Endodermal cell (in vitro differentiated cells): Measurements from ENCODE around the gene NCKAP5. TPM values are rescaled to one million over a fixed set of nuclear protein-coding genes. Genes with fewer than 3 reads are reported as not detected.

Source experiments
- DNase-seq: peaks from one replicate; pipeline ENCODE4 v3.0.0-alpha.2; 2017
- H3K27ac ChIP-seq: 2 replicates; pipeline ENCODE4 v1.5.1; 2013; ENCODE audit warnings: mild to moderate bottlenecking, low read depth, low read length, moderate library complexity
- H3K27me3 ChIP-seq: 2 replicates; pipeline ENCODE4 v1.6.1; 2013; ENCODE audit warnings: mild to moderate bottlenecking, low read length, moderate library complexity; ENCODE audit not compliant: insufficient read depth, control insufficient read depth, poor library complexity, severe bottlenecking
- H3K36me3 ChIP-seq: 2 replicates; pipeline ENCODE4 v1.7.0; 2013; ENCODE audit warnings: mild to moderate bottlenecking, low read length, moderate library complexity; ENCODE audit not compliant: control insufficient read depth, insufficient read depth
- H3K4me1 ChIP-seq: one replicate; pipeline ENCODE4 v1.7.0; 2013; ENCODE audit warnings: low read length; ENCODE audit not compliant: control insufficient read depth, insufficient read depth
- H3K4me3 ChIP-seq: 2 replicates; pipeline ENCODE4 v1.5.1; 2013; ENCODE audit warnings: mild to moderate bottlenecking, low read length, moderate library complexity
- H3K9ac ChIP-seq: 2 replicates; pipeline ENCODE4 v1.6.1; 2013; ENCODE audit warnings: mild to moderate bottlenecking, low read length, moderate library complexity; ENCODE audit not compliant: poor library complexity, severe bottlenecking; ENCODE audit errors: extremely low read depth
- H3K9me3 ChIP-seq: 2 replicates; pipeline ENCODE4 v1.6.1; 2013; ENCODE audit warnings: mild to moderate bottlenecking, low read length, moderate library complexity; ENCODE audit not compliant: control insufficient read depth
- H3K27ac Mint-ChIP-seq: 2 replicates; pipeline ENCODE4 v1.8.0; 2020; ENCODE audit warnings: mixed read lengths
- H3K27me3 Mint-ChIP-seq: 2 replicates; pipeline ENCODE4 v1.8.0; 2021; ENCODE audit warnings: mild to moderate bottlenecking, mixed read lengths; ENCODE audit not compliant: insufficient read depth
- H3K36me3 Mint-ChIP-seq: 2 replicates; pipeline ENCODE4 v1.8.0; 2020; ENCODE audit warnings: low read depth, mixed read lengths
- H3K4me1 Mint-ChIP-seq: 2 replicates; pipeline ENCODE4 v1.8.0; 2020; ENCODE audit warnings: mixed read lengths
- H3K4me3 Mint-ChIP-seq: 2 replicates; pipeline ENCODE4 v1.8.0; 2020; ENCODE audit warnings: mild to moderate bottlenecking, moderate library complexity, mixed read lengths
- H3K9me3 Mint-ChIP-seq: 2 replicates; pipeline ENCODE4 v1.8.0; 2020; ENCODE audit warnings: mild to moderate bottlenecking, mixed read lengths
- WGBS, 2 experiments: methylation state at CpG; one replicate each; pipeline versions ENCODE4 v1.1.5 to v1.1.7; 2013; ENCODE audit warnings: missing lambda C conversion rate in 2 of 2, mixed read lengths in 1 of 2; ENCODE audit not compliant: insufficient coverage in 1 of 2, insufficient read length in 1 of 2; 5-methylcytosine and 5-hydroxymethylcytosine counted together
- total RNA-seq, 2 donors: library from RNA; stranded (reverse); fragmentation: NEBNext Ultra II Directional in 1 of 2; extraction: Animal tissue kit (Norgen Biotek cat#: 25700) in 1 of 2; gene quantifications; 2 replicates in 1 of 2; 3 replicates in 1 of 2; pipeline ENCODE4 v1.2.1, GENCODE V29; 2021
- TF ChIP-seq, protein P1 (sequence below): fragments of 200-600 bp; sonication (generic); conservative IDR thresholded peaks from 2 replicates; pipeline ENCODE4 v1.5.0; 2021; ENCODE audit warnings: antibody characterized with exemption, mild to moderate bottlenecking

The NCKAP5 gene
- total RNA-seq, 2 donors from 2014 or later, result 0.58 to 0.92 TPM

DNA sequence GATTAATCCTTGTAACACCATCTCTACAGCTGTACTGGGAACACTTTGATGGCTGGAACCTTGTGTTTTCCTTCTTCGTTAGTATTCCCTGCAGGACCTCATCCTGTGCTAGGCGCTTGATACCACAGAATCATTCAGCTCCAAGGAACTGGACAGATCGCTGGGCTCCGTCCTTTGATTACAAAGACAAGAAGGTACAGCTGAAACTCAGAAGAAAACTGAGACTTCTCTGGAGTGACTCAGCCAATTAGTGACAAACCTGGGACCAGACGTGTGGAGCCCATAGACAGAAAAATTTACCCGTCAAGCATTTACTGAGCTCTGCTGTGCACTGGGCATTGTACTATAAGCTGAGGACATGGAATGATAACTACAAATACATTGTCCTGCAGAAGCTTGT, 67.3 kb downstream of the NCKAP5 start:
- Mint-ChIP-seq H3K36me3 (no peaks in the 10 kb centered on the region), H3K9me3 (no peaks in the 10 kb centered on the region), H3K4me1 (peaks cover 13% of the 10 kb centered on the region), H3K4me3 (no peak overlapping the region), H3K27ac (no peak overlapping the region), H3K27me3 (no peaks in the 10 kb centered on the region)
- no peak overlapping the region for H3K4me3 ChIP-seq
- DNase-seq, result no peak
- H3K27ac ChIP-seq, result no peak overlapping the region
- 91 to 92% methylated on average over 6 of the region's 6 CpGs for WGBS, 2 experiments
- no peaks in the 10 kb centered on the region for H3K9me3 ChIP-seq
- TF ChIP-seq, protein P1, sequence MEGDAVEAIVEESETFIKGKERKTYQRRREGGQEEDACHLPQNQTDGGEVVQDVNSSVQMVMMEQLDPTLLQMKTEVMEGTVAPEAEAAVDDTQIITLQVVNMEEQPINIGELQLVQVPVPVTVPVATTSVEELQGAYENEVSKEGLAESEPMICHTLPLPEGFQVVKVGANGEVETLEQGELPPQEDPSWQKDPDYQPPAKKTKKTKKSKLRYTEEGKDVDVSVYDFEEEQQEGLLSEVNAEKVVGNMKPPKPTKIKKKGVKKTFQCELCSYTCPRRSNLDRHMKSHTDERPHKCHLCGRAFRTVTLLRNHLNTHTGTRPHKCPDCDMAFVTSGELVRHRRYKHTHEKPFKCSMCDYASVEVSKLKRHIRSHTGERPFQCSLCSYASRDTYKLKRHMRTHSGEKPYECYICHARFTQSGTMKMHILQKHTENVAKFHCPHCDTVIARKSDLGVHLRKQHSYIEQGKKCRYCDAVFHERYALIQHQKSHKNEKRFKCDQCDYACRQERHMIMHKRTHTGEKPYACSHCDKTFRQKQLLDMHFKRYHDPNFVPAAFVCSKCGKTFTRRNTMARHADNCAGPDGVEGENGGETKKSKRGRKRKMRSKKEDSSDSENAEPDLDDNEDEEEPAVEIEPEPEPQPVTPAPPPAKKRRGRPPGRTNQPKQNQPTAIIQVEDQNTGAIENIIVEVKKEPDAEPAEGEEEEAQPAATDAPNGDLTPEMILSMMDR, result no peak
- peaks cover 2% of the 10 kb centered on the region for H3K4me1 ChIP-seq
- H3K27me3 ChIP-seq, result no peaks in the 10 kb centered on the region
- no peaks in the 10 kb centered on the region for H3K36me3 ChIP-seq
- no peak overlapping the region for H3K9ac ChIP-seq

DNA sequence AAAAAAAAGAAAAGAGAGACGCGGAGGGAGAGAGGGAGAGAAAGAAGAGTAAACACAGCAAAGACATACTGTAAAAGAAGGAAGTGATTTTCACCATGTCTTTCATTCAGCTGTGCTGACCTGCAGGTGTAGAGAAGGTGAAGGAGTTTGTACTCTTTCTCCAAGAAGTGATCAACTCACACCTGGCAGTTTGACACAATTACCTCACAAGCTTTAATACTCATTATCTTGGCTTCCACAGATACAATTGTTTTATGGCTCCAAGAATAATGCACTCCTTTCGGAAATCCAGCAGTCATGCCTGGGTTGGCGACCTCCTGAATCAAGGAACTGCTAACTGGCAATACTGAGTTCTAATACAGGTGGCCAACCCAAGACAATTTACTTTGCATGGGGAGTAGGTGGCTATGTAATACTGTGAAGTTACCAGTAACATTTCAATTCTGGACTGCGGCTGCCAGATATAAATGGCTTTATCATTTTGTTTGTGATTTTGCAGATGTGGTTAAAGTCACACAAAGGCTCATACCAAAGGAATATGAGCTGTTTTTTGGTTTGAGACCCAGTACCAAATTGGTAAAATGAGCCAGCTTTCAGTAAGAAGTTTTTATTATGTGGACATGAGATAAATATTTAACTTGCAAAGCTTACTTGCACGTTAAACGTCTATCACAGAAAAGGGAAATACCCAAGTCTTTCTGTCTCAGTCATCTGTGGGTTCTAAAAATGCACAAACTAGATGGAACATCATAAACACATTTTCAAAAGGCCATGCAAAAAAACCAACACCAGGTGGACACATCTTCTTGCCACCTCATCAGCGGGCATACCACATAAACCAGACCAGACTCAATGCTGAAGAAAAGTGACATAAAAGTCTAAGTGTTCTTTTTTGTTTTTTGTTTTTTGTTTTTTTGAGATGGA, 69.3 kb downstream of the NCKAP5 start:
- no peaks in the 10 kb centered on the region for H3K9me3 ChIP-seq
- no peak overlapping the region for H3K27ac Mint-ChIP-seq
- H3K4me1 ChIP-seq, result peaks cover 2% of the 10 kb centered on the region
- no peaks in the 10 kb centered on the region for H3K27me3 ChIP-seq
- peaks cover 13% of the 10 kb centered on the region for H3K4me1 Mint-ChIP-seq
- TF ChIP-seq, protein P1, result no peak
- DNase-seq, result no peak
- no peaks in the 10 kb centered on the region for H3K36me3 Mint-ChIP-seq
- H3K27me3 Mint-ChIP-seq, result no peaks in the 10 kb centered on the region
- H3K27ac ChIP-seq, result no peak overlapping the region
- no peaks in the 10 kb centered on the region for H3K36me3 ChIP-seq
- H3K4me3 Mint-ChIP-seq, result no peak overlapping the region
- WGBS, 2 experiments, result 88 to 95% methylated on average over 3 to 8 of the region's 8 CpGs
- H3K4me3 ChIP-seq, result no peak overlapping the region
- no peaks in the 10 kb centered on the region for H3K9me3 Mint-ChIP-seq
- H3K9ac ChIP-seq, result no peak overlapping the region

DNA sequence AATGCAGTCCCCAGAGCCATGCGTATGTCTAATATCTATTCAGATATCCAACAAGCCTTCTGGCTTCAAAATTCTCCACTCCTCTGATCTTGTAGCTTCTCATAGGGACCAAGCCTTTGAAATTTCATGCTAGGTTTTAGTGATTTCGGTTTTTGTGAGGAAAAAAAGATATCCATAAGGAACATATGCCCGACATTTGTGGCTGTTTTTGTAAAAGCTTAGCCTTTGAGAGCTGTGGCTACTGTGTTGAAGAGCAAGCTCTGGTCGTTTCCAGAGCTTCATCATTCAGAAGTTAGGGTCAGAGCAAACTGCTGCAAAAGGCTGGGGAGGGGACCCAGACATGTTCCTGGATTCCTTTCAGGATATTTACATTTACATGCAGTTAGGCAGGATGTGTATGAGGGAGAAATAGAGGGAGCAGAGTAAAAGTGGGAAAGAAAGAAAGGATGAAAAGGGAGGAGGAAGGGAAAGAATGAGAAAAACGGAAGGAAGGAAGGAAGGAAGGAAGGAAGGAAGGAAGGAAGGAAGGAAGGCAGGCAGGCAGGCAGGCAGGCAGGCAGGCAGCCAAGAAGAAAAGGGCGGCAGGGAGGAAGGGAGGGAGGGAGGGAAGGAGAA, 70.2 kb downstream of the NCKAP5 start:
- TF ChIP-seq, protein P1, result no peak
- Histone ChIP-seq H3K9me3 (no peaks in the 10 kb centered on the region), H3K36me3 (no peaks in the 10 kb centered on the region), H3K27me3 (no peaks in the 10 kb centered on the region), H3K9ac (no peak overlapping the region), H3K4me3 (no peak overlapping the region), H3K27ac (no peak overlapping the region), H3K4me1 (peaks cover 2% of the 10 kb centered on the region)
- 87 to 90% methylated on average over 4 to 6 of the region's 6 CpGs for WGBS, 2 experiments
- no peaks in the 10 kb centered on the region for H3K9me3 Mint-ChIP-seq
- H3K27ac Mint-ChIP-seq, result no peak overlapping the region
- H3K4me1 Mint-ChIP-seq, result peaks cover 13% of the 10 kb centered on the region
- H3K27me3 Mint-ChIP-seq, result no peaks in the 10 kb centered on the region
- no peak for DNase-seq
- no peak overlapping the region for H3K4me3 Mint-ChIP-seq
- H3K36me3 Mint-ChIP-seq, result no peaks in the 10 kb centered on the region
